ENCODE results near the gene LAMA1. TPM values are rescaled to one million over a fixed set of nuclear protein-coding genes. Genes with fewer than 3 reads are reported as not detected.
"Not testable (repeated sequence)": the region's sequence is repeated elsewhere in the genome, so short reads cannot be mapped to it uniquely, and the experiment has no call there.

LAMA1 gene
- total RNA-seq, 1 experiment from 2014 or later: not detected

DNA sequence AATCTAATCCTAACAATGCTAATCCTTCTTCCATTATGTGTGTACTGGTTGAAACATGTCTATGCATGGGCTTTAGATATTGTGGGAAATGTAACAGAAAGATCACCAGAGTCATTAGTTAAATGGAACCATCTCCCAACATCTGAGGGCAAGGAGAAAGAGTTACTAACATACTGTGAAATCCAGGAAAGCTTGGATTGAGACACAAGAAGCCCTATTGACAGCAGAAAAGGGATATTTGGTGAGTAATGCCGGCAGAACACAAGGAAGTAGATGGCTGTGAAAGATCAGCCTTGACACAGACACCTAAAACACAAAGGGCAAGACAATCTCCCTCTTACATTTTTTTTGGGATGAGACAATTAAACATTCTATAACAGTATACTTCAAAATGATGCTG lies 28.5 kb upstream of the LAMA1 start:
- DNase-seq (ENCODE audit: low spot score): no peak
- ChIA-PET CTCF (no interaction called here), POLR2A (ENCODE audit: low non-redundant PET) (no interaction called here)
- no peak for TF ChIP-seq CTCF (conservative IDR thresholded peaks at IDR 0.05; ENCODE audit: low read depth, low read length)
- TF ChIP-seq EZH2 (IDR thresholded peaks at IDR 0.05; ENCODE audit: borderline replicate concordance, low read depth, low read length, poor library complexity, severe bottlenecking): no peak
- intact Hi-C loops (cut with micrococcal nuclease; ENCODE audit: unreplicated experiment): no loop called here
- no peaks in the 10 kb centered on the region for H3K36me3 ChIP-seq (ENCODE audit: insufficient read depth, low read length, poor library complexity, severe bottlenecking)
- H3K4me1 ChIP-seq (ENCODE audit: insufficient read depth, low read length, poor library complexity, severe bottlenecking): no peaks in the 10 kb centered on the region
- no peaks in the 10 kb centered on the region for H3K27me3 ChIP-seq (replicated peaks; ENCODE audit: insufficient read depth, low read depth, low read length, poor library complexity)
- no peak overlapping the region for H3K27ac ChIP-seq (ENCODE audit: low read depth, low read length, poor library complexity, severe bottlenecking)
- peaks cover 16% of the 10 kb centered on the region for H3K9me3 ChIP-seq (ENCODE audit: low read depth, low read length, poor library complexity, severe bottlenecking)
- no peak overlapping the region for H3K4me3 ChIP-seq (ENCODE audit: low read depth, low read length, poor library complexity, severe bottlenecking)
- no TSS peak for BruUV-seq (replicated peaks)

DNA sequence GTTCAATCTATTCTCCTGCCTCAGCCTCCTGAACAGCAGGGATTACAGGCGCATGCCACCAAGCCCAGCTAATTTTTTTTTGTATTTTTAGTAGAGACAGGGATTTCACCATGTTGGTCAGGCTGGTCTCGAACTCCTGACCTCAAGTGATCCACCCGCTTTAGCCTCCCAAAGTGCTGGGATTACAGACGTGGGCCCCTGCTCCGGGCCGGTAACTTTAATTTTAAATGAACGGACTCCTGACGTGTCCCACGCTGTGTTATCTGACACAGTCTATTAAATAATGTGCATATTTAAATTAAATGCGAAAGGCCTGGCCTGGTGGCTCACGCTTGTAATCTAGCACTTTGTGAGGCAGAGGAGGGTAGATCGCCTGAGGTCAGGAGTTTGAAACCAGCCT lies 27.3 kb upstream of the LAMA1 start:
- H3K4me3 ChIP-seq (ENCODE audit: low read depth, low read length, poor library complexity, severe bottlenecking); H3K36me3 ChIP-seq (ENCODE audit: insufficient read depth, low read length, poor library complexity, severe bottlenecking); BruUV-seq (replicated peaks); POLR2A ChIA-PET (ENCODE audit: low non-redundant PET); H3K27me3 ChIP-seq (replicated peaks; ENCODE audit: insufficient read depth, low read depth, low read length, poor library complexity); CTCF ChIA-PET; H3K4me1 ChIP-seq (ENCODE audit: insufficient read depth, low read length, poor library complexity, severe bottlenecking); intact Hi-C loops (cut with micrococcal nuclease; ENCODE audit: unreplicated experiment); H3K27ac ChIP-seq (ENCODE audit: low read depth, low read length, poor library complexity, severe bottlenecking); DNase-seq (ENCODE audit: low spot score): not testable (repeated sequence)
- H3K9me3 ChIP-seq (ENCODE audit: low read depth, low read length, poor library complexity, severe bottlenecking): peaks cover 16% of the 10 kb centered on the region

GRCh38 chr18:7141287-7141686 lies 23.7 kb upstream of the LAMA1 start:
- H3K27me3 ChIP-seq (replicated peaks; ENCODE audit: insufficient read depth, low read depth, low read length, poor library complexity): no peaks in the 10 kb centered on the region
- DNase-seq (ENCODE audit: low spot score): no peak
- CTCF ChIA-PET: no interaction called here
- intact Hi-C loops (cut with micrococcal nuclease; ENCODE audit: unreplicated experiment): no loop called here
- no peak overlapping the region for H3K4me3 ChIP-seq (ENCODE audit: low read depth, low read length, poor library complexity, severe bottlenecking)
- no peak overlapping the region for H3K27ac ChIP-seq (ENCODE audit: low read depth, low read length, poor library complexity, severe bottlenecking)
- TF ChIP-seq EZH2 (IDR thresholded peaks at IDR 0.05; ENCODE audit: borderline replicate concordance, low read depth, low read length, poor library complexity, severe bottlenecking) (no peak), CTCF (conservative IDR thresholded peaks at IDR 0.05; ENCODE audit: low read depth, low read length) (no peak)
- POLR2A ChIA-PET (ENCODE audit: low non-redundant PET): no interaction called here
- no TSS peak for BruUV-seq (replicated peaks)
- H3K36me3 ChIP-seq (ENCODE audit: insufficient read depth, low read length, poor library complexity, severe bottlenecking): no peaks in the 10 kb centered on the region
- no peaks in the 10 kb centered on the region for H3K4me1 ChIP-seq (ENCODE audit: insufficient read depth, low read length, poor library complexity, severe bottlenecking)
- peaks cover 16% of the 10 kb centered on the region for H3K9me3 ChIP-seq (ENCODE audit: low read depth, low read length, poor library complexity, severe bottlenecking)

- ChIA-PET POLR2A (ENCODE audit: low non-redundant PET) (no interaction called here), CTCF (no interaction called here)
- Histone ChIP-seq H3K4me1 (ENCODE audit: insufficient read depth, low read length, poor library complexity, severe bottlenecking) (no peaks in the 10 kb centered on the region), H3K9me3 (ENCODE audit: low read depth, low read length, poor library complexity, severe bottlenecking) (peaks cover 11% of the 10 kb centered on the region), H3K27ac (ENCODE audit: low read depth, low read length, poor library complexity, severe bottlenecking) (no peak overlapping the region), H3K4me3 (ENCODE audit: low read depth, low read length, poor library complexity, severe bottlenecking) (no peak overlapping the region), H3K36me3 (ENCODE audit: insufficient read depth, low read length, poor library complexity, severe bottlenecking) (no peaks in the 10 kb centered on the region), H3K27me3 (replicated peaks; ENCODE audit: insufficient read depth, low read depth, low read length, poor library complexity) (no peaks in the 10 kb centered on the region)
- TF ChIP-seq EZH2 (IDR thresholded peaks at IDR 0.05; ENCODE audit: borderline replicate concordance, low read depth, low read length, poor library complexity, severe bottlenecking) (no peak), CTCF (conservative IDR thresholded peaks at IDR 0.05; ENCODE audit: low read depth, low read length) (no peak)
- no peak for DNase-seq (ENCODE audit: low spot score)
- intact Hi-C loops (cut with micrococcal nuclease; ENCODE audit: unreplicated experiment): no loop called here
- no TSS peak for BruUV-seq (replicated peaks)
Measured at GRCh38 chr18:7139409-7139808, 21.8 kb upstream of the LAMA1 start.
